Breast epithelium (tissue), 4 donors: ENCODE results near the gene CPSF4. TPM values are rescaled to one million over a fixed set of nuclear protein-coding genes. Genes with fewer than 3 reads are reported as not detected.

Experiments used
- DNase-seq, 2 donors: peaks; one replicate each; pipeline ENCODE4 v3.0.0-alpha.2; 2019; ENCODE audit warnings: low spot score in 2 of 2
- H3K27ac ChIP-seq, 2 donors: fragments of 200-600 bp; sonication (generic) in 1 of 2; one replicate each; pipeline ENCODE4 v1.5.1; 2016 to 2019; ENCODE audit warnings: mild to moderate bottlenecking in 1 of 2
- H3K27me3 ChIP-seq, 2 donors: fragments of 200-600 bp; sonication (generic) in 1 of 2; one replicate each; pipeline versions ENCODE4 v1.5.1 to v1.6.0; 2017 to 2019; ENCODE audit warnings: control low read depth in 1 of 2, mild to moderate bottlenecking in 1 of 2
- H3K36me3 ChIP-seq: fragments of 200-600 bp; one replicate; pipeline ENCODE4 v1.5.1; 2019
- H3K4me1 ChIP-seq, 2 donors: fragments of 200-600 bp; sonication (generic); one replicate each; pipeline ENCODE4 v1.5.1; 2016 to 2019; ENCODE audit warnings: control low read depth in 1 of 2
- H3K4me3 ChIP-seq, 3 donors: fragments of 200-600 bp; sonication (generic); 1 replicate in 2 of 3; 2 replicates in 1 of 3; pipeline ENCODE4 v1.5.1; 2016 to 2019; ENCODE audit warnings: mild to moderate bottlenecking in 3 of 3, moderate library complexity in 2 of 3
- H3K9me3 ChIP-seq, 2 donors: fragments of 200-600 bp; sonication (generic) in 1 of 2; one replicate each; pipeline ENCODE4 v1.5.1; 2016 to 2019; ENCODE audit warnings: control low read depth in 1 of 2
- POLR2A ChIP-seq: fragments of 450-650 bp; IDR thresholded peaks from one replicate; pipeline ENCODE4 v1.6.1; 2016; ENCODE audit warnings: antibody characterized with exemption, mild to moderate bottlenecking, moderate library complexity
- POLR2AphosphoS5 ChIP-seq, 3 donors: sonication (generic); formaldehyde crosslinking; IDR thresholded peaks; one replicate each; pipeline ENCODE4 v1.6.1; 2017; ENCODE audit warnings: antibody characterized with exemption in 3 of 3
- intact Hi-C: fragments of 100-400 bp; cut with DNase I; formaldehyde crosslinking; loops from one replicate; pipeline ENCODE4 v1.15.1; 2023; ENCODE audit warnings: low total_unique reads
- total RNA-seq, 3 donors: library from RNA; depleted of rRNA; stranded (reverse); fragments of >200 nt; gene quantifications; one replicate each; pipeline ENCODE4 v1.1.0, GENCODE V29; 2016
- TF ChIP-seq, protein P1 (sequence below), 3 donors: fragments of 450-650 bp; IDR thresholded peaks; one replicate each; pipeline ENCODE4 v1.5.1; 2016 to 2017; ENCODE audit warnings: antibody characterized with exemption in 3 of 3, mild to moderate bottlenecking in 3 of 3, moderate library complexity in 3 of 3

The CPSF4 gene
- total RNA-seq, 3 donors from 2014 or later = 32.8 to 40.6 (median 32.9) TPM

GRCh38 chr7:99437946-99438572 lies 684 bp upstream of the CPSF4 start:
- no peak for TF ChIP-seq POLR2AphosphoS5 (IDR thresholded peaks at IDR 0.05)
- TF ChIP-seq, protein P1, sequence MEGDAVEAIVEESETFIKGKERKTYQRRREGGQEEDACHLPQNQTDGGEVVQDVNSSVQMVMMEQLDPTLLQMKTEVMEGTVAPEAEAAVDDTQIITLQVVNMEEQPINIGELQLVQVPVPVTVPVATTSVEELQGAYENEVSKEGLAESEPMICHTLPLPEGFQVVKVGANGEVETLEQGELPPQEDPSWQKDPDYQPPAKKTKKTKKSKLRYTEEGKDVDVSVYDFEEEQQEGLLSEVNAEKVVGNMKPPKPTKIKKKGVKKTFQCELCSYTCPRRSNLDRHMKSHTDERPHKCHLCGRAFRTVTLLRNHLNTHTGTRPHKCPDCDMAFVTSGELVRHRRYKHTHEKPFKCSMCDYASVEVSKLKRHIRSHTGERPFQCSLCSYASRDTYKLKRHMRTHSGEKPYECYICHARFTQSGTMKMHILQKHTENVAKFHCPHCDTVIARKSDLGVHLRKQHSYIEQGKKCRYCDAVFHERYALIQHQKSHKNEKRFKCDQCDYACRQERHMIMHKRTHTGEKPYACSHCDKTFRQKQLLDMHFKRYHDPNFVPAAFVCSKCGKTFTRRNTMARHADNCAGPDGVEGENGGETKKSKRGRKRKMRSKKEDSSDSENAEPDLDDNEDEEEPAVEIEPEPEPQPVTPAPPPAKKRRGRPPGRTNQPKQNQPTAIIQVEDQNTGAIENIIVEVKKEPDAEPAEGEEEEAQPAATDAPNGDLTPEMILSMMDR (IDR thresholded peaks at IDR 0.05) = no peak
- no peak for TF ChIP-seq POLR2A
- Histone ChIP-seq H3K4me1 (peaks cover 3 to 13% of the 10 kb centered on the region in 2 donors), H3K4me3 (peak overlapping the region; percentile 89 to 99 (median 98)), H3K27me3 (no peaks in the 10 kb centered on the region), H3K27ac (peak overlapping the region; percentile 86 to 88), H3K36me3 (no peaks in the 10 kb centered on the region), H3K9me3 (no peaks in the 10 kb centered on the region)
- no peak for DNase-seq
- intact Hi-C loops = no loop called here

- Histone ChIP-seq H3K9me3 (no peaks in the 10 kb centered on the region), H3K27ac (peak overlapping the region; percentile 86 to 88), H3K4me1 (peaks cover 3 to 13% of the 10 kb centered on the region in 2 donors), H3K4me3 (peak overlapping the region; percentile 89 to 99 (median 98)), H3K27me3 (no peaks in the 10 kb centered on the region), H3K36me3 (no peaks in the 10 kb centered on the region)
- TF ChIP-seq, protein P1 (IDR thresholded peaks at IDR 0.05) = no peak
- TF ChIP-seq POLR2AphosphoS5 (IDR thresholded peaks at IDR 0.05) (no peak), POLR2A (no peak)
- intact Hi-C loops = no loop called here
- no peak for DNase-seq
These were observed 1.5 kb downstream of the CPSF4 start for GRCh38 chr7:99440195-99440594.

DNA sequence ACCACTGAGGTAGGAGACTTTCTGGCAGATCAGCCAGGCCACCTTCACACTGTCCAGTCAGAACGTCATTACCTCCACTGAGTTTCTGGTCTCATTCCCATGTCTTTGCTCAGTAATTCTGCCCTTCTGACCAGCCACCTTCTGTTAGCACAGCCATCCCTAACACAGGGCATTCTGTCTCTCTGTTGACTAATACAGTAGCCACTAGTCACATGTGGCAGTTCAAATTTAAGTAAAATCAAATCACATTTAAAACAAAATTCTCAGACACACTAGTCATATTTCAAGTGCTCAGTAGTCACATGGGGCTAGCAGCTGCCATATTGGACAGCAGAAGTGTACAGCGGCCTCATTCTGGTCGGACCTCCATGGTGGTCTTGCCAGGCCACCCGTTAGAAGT lies 7.4 kb downstream of the CPSF4 start:
- peaks cover 0 to 4% of the 10 kb centered on the region in 2 donors for H3K4me1 ChIP-seq
- no peak for TF ChIP-seq POLR2AphosphoS5 (IDR thresholded peaks at IDR 0.05)
- TF ChIP-seq, protein P1 (IDR thresholded peaks at IDR 0.05) = no peak
- TF ChIP-seq POLR2A = no peak
- no peaks in the 10 kb centered on the region for H3K9me3 ChIP-seq
- no peaks in the 10 kb centered on the region for H3K36me3 ChIP-seq
- intact Hi-C loops = no loop called here
- no peak for DNase-seq
- H3K27me3 ChIP-seq = no peaks in the 10 kb centered on the region
- no peak overlapping the region for H3K4me3 ChIP-seq
- H3K27ac ChIP-seq = no peak overlapping the region

- Histone ChIP-seq H3K4me3 (no peak overlapping the region), H3K4me1 (no peaks in the 10 kb centered on the region), H3K36me3 (no peaks in the 10 kb centered on the region), H3K27ac (no peak overlapping the region), H3K27me3 (no peaks in the 10 kb centered on the region), H3K9me3 (no peaks in the 10 kb centered on the region)
- TF ChIP-seq, protein P1 (IDR thresholded peaks at IDR 0.05) = no peak
- no peak for TF ChIP-seq POLR2AphosphoS5 (IDR thresholded peaks at IDR 0.05)
- no peak for TF ChIP-seq POLR2A
- DNase-seq = no peak
- intact Hi-C loops = no loop called here
These were observed 9.2 kb downstream of the CPSF4 start for GRCh38 chr7:99447943-99448342.

DNA sequence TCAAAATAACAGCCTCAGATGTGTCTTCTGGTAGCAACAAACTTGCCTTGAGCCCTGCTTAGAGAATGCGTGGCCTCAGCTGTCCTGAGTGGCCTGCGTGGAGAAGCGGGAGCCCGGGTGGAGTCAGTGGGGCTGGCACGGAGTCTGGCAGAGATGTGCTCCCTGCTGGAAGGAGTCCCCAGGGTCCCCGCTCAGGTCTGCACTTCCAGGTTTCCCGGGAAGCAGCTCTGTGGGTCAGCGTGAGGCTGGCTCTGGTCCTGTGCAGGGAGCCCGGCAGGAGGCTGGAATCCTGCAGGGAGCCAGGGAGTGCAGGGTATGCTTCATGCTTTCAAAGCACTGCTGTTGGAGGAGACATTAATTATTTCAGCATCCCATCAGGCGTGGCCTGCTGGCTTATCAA lies 10.1 kb downstream of the CPSF4 start:
- intact Hi-C loops = no loop called here
- H3K4me1 ChIP-seq = no peaks in the 10 kb centered on the region
- H3K9me3 ChIP-seq = no peaks in the 10 kb centered on the region
- no peak overlapping the region for H3K27ac ChIP-seq
- DNase-seq = no peak
- no peak overlapping the region for H3K4me3 ChIP-seq
- TF ChIP-seq POLR2A = no peak
- TF ChIP-seq, protein P1 (IDR thresholded peaks at IDR 0.05) = no peak
- TF ChIP-seq POLR2AphosphoS5 (IDR thresholded peaks at IDR 0.05) = no peak
- no peaks in the 10 kb centered on the region for H3K36me3 ChIP-seq
- H3K27me3 ChIP-seq = no peaks in the 10 kb centered on the region
